ENCODE data around the gene LHX5. TPM values are rescaled to one million over a fixed set of nuclear protein-coding genes. Genes with fewer than 3 reads are reported as not detected.

The LHX5 gene
- total RNA-seq, 4 donors from 2014 or later = not detected

DNA sequence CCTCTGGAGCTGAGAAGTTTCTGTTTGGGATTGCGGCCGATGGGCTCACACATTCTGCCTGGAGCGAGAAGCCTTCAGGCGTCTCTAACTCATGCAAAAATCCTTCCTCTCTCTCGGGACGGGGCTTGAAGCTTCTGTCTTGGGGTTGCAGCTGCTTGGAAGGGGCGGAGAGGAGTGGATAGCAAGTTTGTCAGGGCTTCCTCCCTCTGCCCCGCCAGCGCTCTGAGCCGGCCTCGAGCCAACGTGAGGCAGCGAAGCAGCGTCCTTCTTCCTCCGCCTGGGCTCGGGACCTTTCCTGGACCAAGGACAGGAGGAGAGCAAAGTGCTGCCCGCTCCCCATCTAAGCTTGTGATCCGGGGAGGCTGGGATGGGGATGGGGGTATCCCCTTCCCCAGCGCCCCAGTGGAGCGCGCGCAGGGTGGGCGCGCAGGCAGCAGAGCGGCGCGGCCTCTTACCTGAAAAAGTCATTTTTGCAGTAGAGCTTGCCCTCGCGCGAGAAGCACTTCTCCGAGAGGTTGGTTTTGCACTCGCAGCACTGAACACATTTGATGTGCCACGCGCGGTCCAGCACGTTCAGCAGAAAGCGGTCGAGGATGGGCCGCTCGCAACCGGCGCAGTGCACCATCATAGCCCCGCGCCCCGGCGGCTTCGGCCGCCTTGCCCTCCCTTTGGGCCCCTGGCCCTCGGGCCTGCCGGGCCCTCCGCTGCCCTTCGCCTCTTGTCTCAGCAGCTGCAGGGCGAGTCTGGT lies 626 bp downstream of the LHX5 start:
- Histone ChIP-seq H3K4me3 (no peak overlapping the region), H3K27me3 (peaks cover 10 to 100% (median 71%) of the 10 kb centered on the region in 4 donors), H3K27ac (no peak overlapping the region), H3K36me3 (no peaks in the 10 kb centered on the region), H3K4me1 (peaks cover 0 to 30% (median 14%) of the 10 kb centered on the region in 3 donors), H3K9me3 (no peaks in the 10 kb centered on the region)
- TF ChIP-seq POLR2A (IDR thresholded peaks at IDR 0.05) = no peak
- TF ChIP-seq, protein P1, sequence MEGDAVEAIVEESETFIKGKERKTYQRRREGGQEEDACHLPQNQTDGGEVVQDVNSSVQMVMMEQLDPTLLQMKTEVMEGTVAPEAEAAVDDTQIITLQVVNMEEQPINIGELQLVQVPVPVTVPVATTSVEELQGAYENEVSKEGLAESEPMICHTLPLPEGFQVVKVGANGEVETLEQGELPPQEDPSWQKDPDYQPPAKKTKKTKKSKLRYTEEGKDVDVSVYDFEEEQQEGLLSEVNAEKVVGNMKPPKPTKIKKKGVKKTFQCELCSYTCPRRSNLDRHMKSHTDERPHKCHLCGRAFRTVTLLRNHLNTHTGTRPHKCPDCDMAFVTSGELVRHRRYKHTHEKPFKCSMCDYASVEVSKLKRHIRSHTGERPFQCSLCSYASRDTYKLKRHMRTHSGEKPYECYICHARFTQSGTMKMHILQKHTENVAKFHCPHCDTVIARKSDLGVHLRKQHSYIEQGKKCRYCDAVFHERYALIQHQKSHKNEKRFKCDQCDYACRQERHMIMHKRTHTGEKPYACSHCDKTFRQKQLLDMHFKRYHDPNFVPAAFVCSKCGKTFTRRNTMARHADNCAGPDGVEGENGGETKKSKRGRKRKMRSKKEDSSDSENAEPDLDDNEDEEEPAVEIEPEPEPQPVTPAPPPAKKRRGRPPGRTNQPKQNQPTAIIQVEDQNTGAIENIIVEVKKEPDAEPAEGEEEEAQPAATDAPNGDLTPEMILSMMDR (IDR thresholded peaks at IDR 0.05) = no peak
- intact Hi-C loops (cut with DNase I) = no loop called here
- DNase-seq = no peak
- 0 to 30% methylated on average over 3 to 6 of the region's 53 CpGs for WGBS, 2 donors

DNA sequence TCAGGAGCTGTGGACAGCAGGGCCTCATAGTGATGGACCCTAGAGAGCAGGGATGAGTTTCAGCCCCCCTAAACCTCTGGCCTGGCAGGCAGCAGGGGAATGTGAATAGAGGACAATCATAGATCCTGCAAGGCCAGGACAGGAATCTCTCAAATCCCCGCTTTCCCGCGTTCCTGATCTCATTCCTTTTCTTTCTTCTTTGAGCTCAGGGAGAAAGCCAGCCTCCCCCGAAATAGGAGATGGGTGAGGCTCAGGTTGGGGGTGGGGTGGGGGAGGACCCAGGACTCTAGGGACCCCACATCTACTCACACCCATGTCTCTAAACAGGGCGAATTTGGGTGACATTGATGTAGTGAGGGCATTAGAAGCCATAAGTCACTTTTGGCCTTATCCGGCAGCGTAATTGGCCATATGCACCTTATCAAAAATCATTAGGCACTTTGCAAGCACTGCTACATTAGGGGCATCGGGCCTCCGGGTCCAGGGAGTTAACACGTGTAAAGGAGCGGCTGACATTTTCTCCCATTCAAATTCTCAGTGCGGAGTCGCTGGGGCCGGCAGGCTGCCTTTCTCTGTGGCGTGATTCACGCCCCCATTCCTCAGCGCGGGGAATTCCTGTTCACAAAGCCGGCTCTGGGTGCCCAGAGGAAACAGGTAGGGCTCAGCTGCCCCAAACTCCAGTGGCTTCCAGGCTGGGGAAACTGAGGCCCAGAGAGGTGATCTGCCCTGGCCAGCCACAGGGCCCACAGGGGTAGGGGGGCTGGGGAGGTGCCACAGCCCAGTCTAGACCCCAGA lies 1.5 kb downstream of the LHX5 start:
- no peaks in the 10 kb centered on the region for H3K36me3 ChIP-seq
- H3K27ac ChIP-seq = no peak overlapping the region
- H3K4me1 ChIP-seq = peaks cover 4 to 39% (median 18%) of the 10 kb centered on the region in 3 donors
- intact Hi-C loops (cut with DNase I) = loop anchor here (10.0 kb wide), 1 partner anchor 445 kb away; no protein-coding TSS in a partner anchor
- TF ChIP-seq, protein P1 (IDR thresholded peaks at IDR 0.05) = no peak
- no peak overlapping the region for H3K4me3 ChIP-seq
- H3K27me3 ChIP-seq = peaks cover 16 to 100% (median 72%) of the 10 kb centered on the region in 4 donors
- H3K9me3 ChIP-seq = no peaks in the 10 kb centered on the region
- WGBS, 2 donors = 5% methylated on average over 14 to 17 of the region's 19 CpGs
- DNase-seq = no peak

DNA sequence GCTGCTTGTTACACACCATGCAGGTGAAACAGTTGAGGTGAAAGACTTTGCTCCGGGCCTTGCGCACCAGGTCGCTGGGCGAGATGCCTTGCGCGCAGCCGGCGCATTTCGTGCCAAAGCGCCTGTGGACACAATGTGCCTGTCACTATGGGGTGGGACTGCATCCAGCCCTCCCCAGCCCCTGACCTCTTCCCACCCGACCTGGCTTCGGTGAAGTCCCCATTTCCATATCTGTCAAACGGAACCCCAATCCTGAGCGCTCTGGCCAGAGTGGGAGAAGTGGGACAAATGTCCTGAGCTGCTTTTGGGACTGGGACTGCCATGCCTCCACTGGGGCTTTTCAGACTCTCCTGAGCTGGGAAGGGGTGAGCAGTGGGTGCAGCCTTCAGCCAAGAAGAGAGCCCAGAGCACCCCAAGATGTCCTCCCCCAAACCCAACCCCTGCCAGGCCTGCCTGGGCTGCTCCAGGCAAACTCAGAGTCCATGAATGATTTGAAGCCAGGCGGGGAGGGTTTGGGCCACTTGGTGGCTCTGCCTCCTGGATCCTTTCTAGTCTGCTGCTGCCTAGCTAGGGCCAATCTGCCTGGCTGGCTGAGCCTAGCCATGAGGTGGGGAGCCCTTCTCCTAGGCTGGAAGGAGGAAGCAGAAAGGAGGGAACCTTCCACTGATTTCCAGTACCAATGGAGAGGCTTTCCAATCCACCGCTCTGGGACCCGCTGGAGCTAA lies 2.3 kb downstream of the LHX5 start:
- TF ChIP-seq, protein P1 (IDR thresholded peaks at IDR 0.05) = no peak
- peaks cover 10 to 47% (median 22%) of the 10 kb centered on the region in 3 donors for H3K4me1 ChIP-seq
- DNase-seq = no peak
- intact Hi-C loops (cut with DNase I) = loop anchor here (10.0 kb wide), 1 partner anchor 445 kb away; no protein-coding TSS in a partner anchor
- peaks cover 22 to 100% (median 73%) of the 10 kb centered on the region in 4 donors for H3K27me3 ChIP-seq
- WGBS, 2 donors = 0 to 8% methylated on average over 1 to 4 of the region's 17 CpGs
- H3K9me3 ChIP-seq = no peaks in the 10 kb centered on the region
- no peak overlapping the region for H3K4me3 ChIP-seq
- H3K27ac ChIP-seq = no peak overlapping the region
- no peaks in the 10 kb centered on the region for H3K36me3 ChIP-seq

DNA sequence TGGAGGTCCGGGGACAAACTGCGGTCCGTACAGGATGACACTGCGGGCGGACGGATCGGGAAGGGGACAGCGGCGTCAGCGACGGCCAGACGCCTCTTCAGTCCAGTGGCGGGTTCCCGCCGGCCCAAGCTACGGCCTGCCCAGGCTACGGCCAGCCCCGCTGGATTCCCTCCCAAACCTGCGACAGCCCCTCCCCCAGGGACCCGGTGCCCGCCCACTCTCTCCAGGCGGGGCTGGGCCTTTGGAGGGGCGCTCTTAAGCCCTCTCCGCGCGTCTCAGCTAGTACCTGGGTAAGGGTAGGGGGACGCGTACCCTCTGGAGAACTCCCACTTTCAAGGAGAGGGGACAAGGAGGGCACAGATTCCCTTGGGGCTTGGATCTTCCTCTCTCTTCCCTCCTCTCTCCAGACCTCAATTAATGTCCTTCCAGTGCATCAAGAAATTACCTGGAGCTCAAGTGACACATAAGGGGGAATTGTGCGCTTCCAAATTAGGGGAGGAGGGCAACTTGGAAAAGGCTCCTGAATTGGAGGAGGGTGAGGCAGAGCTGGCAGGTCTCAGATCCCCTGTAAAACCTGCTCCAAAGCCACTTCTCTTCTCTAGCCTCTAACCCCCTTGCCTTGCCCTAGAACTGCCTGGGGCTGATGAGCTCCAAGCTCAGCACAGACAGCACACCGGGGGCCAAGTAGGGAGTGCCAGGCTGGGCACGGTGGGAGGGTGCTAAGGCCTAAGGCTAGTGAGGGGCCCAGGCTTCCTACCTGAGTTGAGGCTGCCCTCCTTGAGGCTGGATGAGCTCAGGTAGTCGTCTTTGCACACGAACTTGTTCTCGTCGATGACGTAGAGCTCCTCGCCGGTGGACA lies 3.1 kb downstream of the LHX5 start:
- no peak for DNase-seq
- Histone ChIP-seq H3K36me3 (no peaks in the 10 kb centered on the region), H3K4me1 (peaks cover 10 to 55% (median 29%) of the 10 kb centered on the region in 3 donors), H3K27me3 (peaks cover 28 to 100% (median 74%) of the 10 kb centered on the region in 4 donors), H3K9me3 (no peaks in the 10 kb centered on the region), H3K4me3 (peak overlapping the region in 2 of 4 donors; percentile 43 to 59), H3K27ac (no peak overlapping the region)
- TF ChIP-seq, protein P1 (IDR thresholded peaks at IDR 0.05) = no peak
- TF ChIP-seq POLR2A (IDR thresholded peaks at IDR 0.05) = no peak
- 4 to 9% methylated on average over 4 to 21 of the region's 38 CpGs for WGBS, 2 donors
- intact Hi-C loops (cut with DNase I) = loop anchor here (10.0 kb wide), 1 partner anchor 446 kb away; no protein-coding TSS in a partner anchor

Data from esophagus squamous epithelium (tissue), 5 donors.